Heart right ventricle (tissue), 16 donors: ENCODE measurements around the gene DUSP16. TPM values are rescaled to one million over a fixed set of nuclear protein-coding genes. Genes with fewer than 3 reads are reported as not detected.
"Not testable (repeated sequence)": the region's sequence is repeated elsewhere in the genome, so short reads cannot be mapped to it uniquely, and the experiment has no call there.

Experiments
- ATAC-seq, 8 donors: fragments of 200-7000 bp; cut with Tn5 transposase; one replicate each; pipeline ENCODE4 v1.9.1; 2020; ENCODE audit warnings: mild to moderate bottlenecking in 8 of 8, moderate library complexity in 8 of 8, moderate number of reproducible peaks in 1 of 8
- DNase-seq, 2 donors: peaks; one replicate each; pipeline ENCODE4 v3.0.0-alpha.2; 2020
- H3K27ac ChIP-seq, 10 donors: fragments of 200-600 bp; sonication (generic) in 2 of 10; one replicate each; pipeline versions ENCODE4 v1.5.0 to v1.8.0; 2020 to 2022; ENCODE audit warnings: mild to moderate bottlenecking in 3 of 10
- H3K27me3 ChIP-seq, 7 donors: fragments of 200-600 bp; one replicate each; pipeline ENCODE4 v1.8.0; 2021 to 2022; ENCODE audit warnings: mild to moderate bottlenecking in 2 of 7
- H3K36me3 ChIP-seq, 9 donors: fragments of 200-600 bp; sonication (generic) in 1 of 9; one replicate each; pipeline versions ENCODE4 v1.5.0 to v1.8.0; 2020 to 2022; ENCODE audit warnings: mild to moderate bottlenecking in 2 of 9
- H3K4me1 ChIP-seq, 9 donors: fragments of 200-600 bp; sonication (generic) in 1 of 9; one replicate each; pipeline versions ENCODE4 v1.5.0 to v1.8.0; 2020 to 2022; ENCODE audit warnings: mild to moderate bottlenecking in 4 of 9
- H3K4me3 ChIP-seq, 10 donors: fragments of 200-600 bp; sonication (generic) in 2 of 10; one replicate each; pipeline versions ENCODE4 v1.5.0 to v1.8.0; 2020 to 2022; ENCODE audit warnings: mild to moderate bottlenecking in 7 of 10, moderate library complexity in 2 of 10
- H3K9me3 ChIP-seq, 11 donors: fragments of 200-600 bp in 10 of 11; sonication (generic) in 2 of 11; one replicate each; pipeline versions ENCODE4 v1.5.0 to v1.8.0; 2013 to 2022; ENCODE audit warnings: mild to moderate bottlenecking in 2 of 11, control low read depth in 1 of 11, moderate library complexity in 1 of 11
- WGBS, 2 donors: extraction: QIAGEN DNeasy Blood & Tissue Kit; methylation state at CpG; one replicate each; pipeline ENCODE4 v1.1.7; 2013; ENCODE audit warnings: inconsistent platforms in 1 of 2; 5-methylcytosine and 5-hydroxymethylcytosine counted together
- intact Hi-C, 10 donors: fragments of 100-400 bp; cut with DNase I; formaldehyde crosslinking; loops; one replicate each; pipeline versions ENCODE4 v1.11.1 to v1.14.2; 2022
- polyA plus RNA-seq, 2 donors: library from polyadenylated mRNA; stranded (reverse); fragments of 200-250 nt; gene quantifications; one replicate each; pipeline ENCODE4 v1.2.3, GENCODE V29; 2013
- total RNA-seq, 10 donors: library from RNA; stranded (reverse); fragmentation: NEBNext Ultra II Directional in 3 of 10; extraction: Animal tissue kit (Norgen Biotek cat#: 25700) in 3 of 10; gene quantifications; one replicate each; pipeline versions ENCODE4 v1.2.1 to v1.2.4, GENCODE V29; 2021 to 2023
- TF ChIP-seq, protein P1 (sequence below), 9 donors: fragments of 200-600 bp; sonication (generic) in 2 of 9; IDR thresholded peaks; one replicate each; pipeline versions ENCODE4 v1.5.0 to v1.8.0; 2021 to 2022; ENCODE audit warnings: antibody characterized with exemption in 9 of 9, mild to moderate bottlenecking in 5 of 9, moderate library complexity in 1 of 9
- donor health status: Arrhythmogenic right ventricular cardiomyopathy.
- donor health status: ischemic (EF 13 %, LVEDD 7.1; RV severe dilation, severe dysfunction).
- donor health status: healthy with polysubstance abuse.
- donor health status: DM: no; HTN: yes; CAD: no.
- donor health status: DM: no; HTN: no; CAD: no.
- donor health status: ischemic (EF 25% LVEDD 6.9; RV normal size, moderate dysfunction).
- donor health status: ischemic (EF 25% LVEDD 5.7; RV mildly dilated, moderate dysfunction).
- donor health status: healthy.
- donor health status: DM: yes; HTN: yes; CAD: no.
- donor health status: Ischemic cardiomyopathy.
- donor health status: ischemic (EF 35%, LVEDD 5.7; RV mildly dilated, moderate dysfunction).
- donor health status: nonischemic (EF 11% LVEDD 7.7; RV severe dilation, severe dysfunction).
- donor health status: DM: yes; HTN: yes; CAD: no.
- donor health status: PGD.
- donor health status: ischemic (EF 29% LVEDD 5.4; RV normal size, mild dysfunction).
- donor health status: nonischemic (EF 23%, LVEDD 6.1; RV moderate dilation, normal function).

Gene DUSP16
- total and polyA plus RNA-seq, 12 donors = 2.6 to 21.7 (median 15.8) TPM

DNA sequence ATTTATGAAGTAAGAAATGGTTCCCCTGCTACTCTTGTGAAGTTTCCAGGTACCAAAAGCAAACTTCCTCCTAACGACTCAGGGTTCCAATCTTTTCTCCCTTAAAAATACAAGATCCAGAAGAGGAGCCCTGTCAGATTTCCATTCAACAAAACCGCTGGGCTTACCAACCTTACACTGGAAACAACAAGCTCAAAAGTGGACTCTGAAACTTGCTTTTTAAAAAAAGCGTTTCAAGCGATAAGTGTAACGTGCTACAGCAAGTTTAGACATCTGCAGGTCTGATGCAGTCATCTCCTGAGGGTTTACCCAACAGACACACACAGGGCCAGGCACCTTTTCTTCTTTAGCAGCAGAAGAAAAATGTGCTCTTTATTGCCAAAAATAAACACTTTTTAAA, 42.1 kb upstream of the DUSP16 start:
- WGBS, 2 donors = 82 to 83% methylated on average over 5 of the region's 5 CpGs
- H3K9me3 ChIP-seq = no peaks in the 10 kb centered on the region
- no peak overlapping the region for H3K4me3 ChIP-seq
- ATAC-seq = no peak
- intact Hi-C loops = no loop called here
- H3K36me3 ChIP-seq = no peaks in the 10 kb centered on the region
- no peak overlapping the region for H3K27ac ChIP-seq
- TF ChIP-seq, protein P1, sequence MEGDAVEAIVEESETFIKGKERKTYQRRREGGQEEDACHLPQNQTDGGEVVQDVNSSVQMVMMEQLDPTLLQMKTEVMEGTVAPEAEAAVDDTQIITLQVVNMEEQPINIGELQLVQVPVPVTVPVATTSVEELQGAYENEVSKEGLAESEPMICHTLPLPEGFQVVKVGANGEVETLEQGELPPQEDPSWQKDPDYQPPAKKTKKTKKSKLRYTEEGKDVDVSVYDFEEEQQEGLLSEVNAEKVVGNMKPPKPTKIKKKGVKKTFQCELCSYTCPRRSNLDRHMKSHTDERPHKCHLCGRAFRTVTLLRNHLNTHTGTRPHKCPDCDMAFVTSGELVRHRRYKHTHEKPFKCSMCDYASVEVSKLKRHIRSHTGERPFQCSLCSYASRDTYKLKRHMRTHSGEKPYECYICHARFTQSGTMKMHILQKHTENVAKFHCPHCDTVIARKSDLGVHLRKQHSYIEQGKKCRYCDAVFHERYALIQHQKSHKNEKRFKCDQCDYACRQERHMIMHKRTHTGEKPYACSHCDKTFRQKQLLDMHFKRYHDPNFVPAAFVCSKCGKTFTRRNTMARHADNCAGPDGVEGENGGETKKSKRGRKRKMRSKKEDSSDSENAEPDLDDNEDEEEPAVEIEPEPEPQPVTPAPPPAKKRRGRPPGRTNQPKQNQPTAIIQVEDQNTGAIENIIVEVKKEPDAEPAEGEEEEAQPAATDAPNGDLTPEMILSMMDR (IDR thresholded peaks at IDR 0.05) = no peak
- no peak for DNase-seq
- peaks cover 0 to 3% (median 0%) of the 10 kb centered on the region in 7 donors for H3K27me3 ChIP-seq
- H3K4me1 ChIP-seq = peaks cover 0 to 27% (median 0%) of the 10 kb centered on the region in 9 donors

DNA sequence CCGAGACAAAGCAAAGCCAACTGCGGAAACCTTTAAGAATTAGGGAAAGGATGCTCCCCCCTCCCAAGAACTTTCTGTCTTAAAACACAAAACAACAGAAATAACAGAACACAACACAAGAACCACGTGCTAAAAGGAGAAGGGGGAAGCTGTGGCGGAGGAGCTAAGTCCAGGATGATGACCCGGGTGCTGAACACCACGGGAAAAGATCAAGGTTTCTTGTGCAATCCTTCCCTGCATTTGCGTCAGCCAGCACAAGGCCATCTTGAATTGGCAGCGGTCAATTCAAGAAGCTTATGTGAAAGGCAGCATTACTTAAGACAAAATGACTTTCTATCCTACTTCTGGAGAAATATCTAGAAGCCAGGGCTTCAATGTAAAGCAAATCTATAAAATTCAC, 38.0 kb upstream of the DUSP16 start:
- H3K4me1 ChIP-seq = peaks cover 0 to 10% (median 0%) of the 10 kb centered on the region in 9 donors
- DNase-seq (peak in 1 of 2 donors; percentile 18), ATAC-seq (peak in 5 of 8 donors; percentile 25 to 81 (median 51))
- TF ChIP-seq, protein P1 (IDR thresholded peaks at IDR 0.05) = no peak
- no peak overlapping the region for H3K4me3 ChIP-seq
- intact Hi-C loops = no loop called here
- peaks cover 0 to 3% (median 0%) of the 10 kb centered on the region in 7 donors for H3K27me3 ChIP-seq
- peaks cover 0 to 4% (median 0%) of the 10 kb centered on the region in 11 donors for H3K9me3 ChIP-seq
- 75 to 79% methylated on average over 8 of the region's 8 CpGs for WGBS, 2 donors
- no peaks in the 10 kb centered on the region for H3K36me3 ChIP-seq
- H3K27ac ChIP-seq = peak overlapping the region in 1 of 10 donors; percentile 84

DNA sequence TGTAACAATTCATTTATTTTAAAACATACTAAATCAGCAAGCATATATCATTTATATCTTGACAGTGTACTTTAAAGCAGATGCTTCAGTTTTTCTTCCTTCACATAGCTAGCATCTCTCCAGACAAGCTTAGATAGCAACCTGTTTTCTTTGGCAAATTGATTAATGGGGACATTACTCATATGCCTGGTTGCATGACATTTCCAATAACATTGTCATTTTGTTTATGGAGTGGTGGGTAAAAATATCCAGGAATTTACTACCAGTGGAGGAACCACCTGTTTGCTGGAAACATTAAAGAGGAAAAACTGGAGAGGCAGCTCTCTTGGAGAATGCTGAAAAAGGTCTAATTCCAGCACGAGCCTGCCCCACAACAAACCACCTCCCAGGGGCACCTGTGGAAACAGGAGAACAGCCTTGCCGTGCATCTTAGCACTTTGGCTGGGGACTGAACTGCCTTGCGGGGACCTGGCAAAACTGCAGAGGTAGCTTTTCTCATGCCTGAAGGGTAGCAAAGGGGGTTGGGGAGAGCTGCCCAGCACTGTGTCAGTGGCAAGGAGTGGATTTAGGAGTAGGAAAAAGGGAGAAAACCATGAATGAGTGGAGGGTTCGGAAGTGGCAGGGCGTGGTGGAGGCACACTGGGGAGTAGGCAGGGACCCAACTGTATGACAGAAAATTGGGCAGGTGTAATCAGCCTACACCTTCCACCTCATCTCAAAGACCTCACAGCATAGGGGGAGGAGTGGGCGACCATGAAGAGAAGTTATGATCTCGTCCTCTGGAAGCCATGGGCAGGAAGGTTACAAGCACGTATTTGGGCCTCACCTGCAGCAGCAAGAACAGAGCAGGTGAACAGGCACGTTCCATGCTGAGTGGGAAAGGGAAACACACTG, 37.3 kb upstream of the DUSP16 start:
- Histone ChIP-seq H3K27me3 (peaks cover 0 to 3% (median 0%) of the 10 kb centered on the region in 7 donors), H3K27ac (peak overlapping the region in 1 of 10 donors; percentile 49), H3K36me3 (no peaks in the 10 kb centered on the region), H3K9me3 (peaks cover 0 to 4% (median 0%) of the 10 kb centered on the region in 11 donors), H3K4me1 (peaks cover 0 to 10% (median 0%) of the 10 kb centered on the region in 9 donors), H3K4me3 (no peak overlapping the region)
- DNase-seq (no peak), ATAC-seq (no peak)
- TF ChIP-seq, protein P1 (IDR thresholded peaks at IDR 0.05) = no peak
- WGBS, 2 donors = 71 to 76% methylated on average over 9 of the region's 9 CpGs
- intact Hi-C loops = no loop called here

DNA sequence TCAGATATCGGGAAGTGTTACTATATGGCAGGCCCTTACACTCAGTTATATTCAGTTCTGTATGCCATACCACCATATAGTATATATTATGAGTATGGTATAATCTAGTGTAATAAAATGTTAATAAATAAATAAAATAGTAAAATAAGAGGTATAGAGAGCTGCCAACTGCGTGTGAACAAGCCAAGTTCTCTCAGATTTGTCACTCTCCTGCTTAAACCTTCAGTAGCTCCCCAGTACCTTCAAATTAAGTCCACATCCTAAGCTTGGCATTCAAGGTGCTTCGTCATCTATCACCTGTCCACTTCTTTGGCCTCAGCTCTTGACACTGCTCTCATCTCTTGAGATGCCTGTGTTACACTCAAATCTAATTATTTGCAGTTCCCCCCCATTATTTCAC, 36.2 kb upstream of the DUSP16 start:
- TF ChIP-seq, protein P1 (IDR thresholded peaks at IDR 0.05) = no peak
- intact Hi-C loops = no loop called here
- Histone ChIP-seq H3K4me1 (peaks cover 0 to 10% (median 0%) of the 10 kb centered on the region in 9 donors), H3K36me3 (no peaks in the 10 kb centered on the region), H3K4me3 (no peak overlapping the region), H3K9me3 (peaks cover 0 to 4% (median 0%) of the 10 kb centered on the region in 11 donors), H3K27me3 (no peaks in the 10 kb centered on the region), H3K27ac (no peak overlapping the region)
- ATAC-seq = no peak
- no peak for DNase-seq
- 84 to 89% methylated on average over 3 of the region's 3 CpGs for WGBS, 2 donors

DNA sequence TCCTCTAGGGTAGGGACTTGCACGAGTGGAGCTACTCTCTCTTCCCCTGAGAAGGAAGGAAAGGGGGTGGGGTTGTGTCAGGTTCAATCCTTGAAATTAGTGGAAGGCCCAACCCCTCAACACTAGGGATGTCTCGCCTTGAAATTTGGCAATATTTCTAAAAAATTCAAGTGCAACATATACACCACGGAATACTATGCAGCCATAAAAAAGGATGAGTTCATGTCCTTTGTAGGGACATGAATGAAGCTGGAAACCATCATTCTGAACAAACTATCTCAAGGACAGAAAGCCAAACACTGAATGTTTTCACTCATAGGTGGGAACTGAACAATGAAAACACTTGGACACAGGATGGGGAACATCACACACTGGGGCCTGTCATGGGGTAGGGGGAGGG, 33.9 kb upstream of the DUSP16 start:
- ATAC-seq, DNase-seq, H3K4me1 ChIP-seq, H3K27me3 ChIP-seq, intact Hi-C loops, H3K27ac ChIP-seq, H3K36me3 ChIP-seq, H3K4me3 ChIP-seq, H3K9me3 ChIP-seq: not testable (repeated sequence)
- 81 to 83% methylated on average over 3 of the region's 3 CpGs for WGBS, 2 donors

DNA sequence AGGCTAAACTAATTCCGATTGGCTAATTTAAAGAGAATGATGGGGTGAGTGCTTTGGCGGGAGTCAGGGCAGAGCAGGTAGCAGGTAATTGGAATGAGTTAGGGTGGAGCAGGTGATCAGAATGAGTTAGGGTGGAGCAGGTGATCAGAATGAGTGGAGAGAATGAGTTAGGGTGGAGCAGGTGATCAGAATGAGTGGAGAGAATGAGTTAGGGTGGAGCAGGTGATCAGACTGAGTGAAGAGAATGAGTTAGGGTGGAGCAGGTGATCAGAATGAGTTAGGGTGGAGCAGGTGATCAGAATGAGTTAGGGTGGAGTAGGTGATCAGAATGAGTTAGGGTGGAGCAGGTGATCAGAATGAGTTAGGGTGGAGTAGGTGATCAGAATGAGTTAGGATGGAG, 33.3 kb upstream of the DUSP16 start:
- H3K9me3 ChIP-seq, ATAC-seq, H3K36me3 ChIP-seq, DNase-seq, intact Hi-C loops, H3K27me3 ChIP-seq, H3K4me3 ChIP-seq, H3K27ac ChIP-seq, H3K4me1 ChIP-seq: not testable (repeated sequence)
- 87 to 98% methylated on average over 2 of the region's 2 CpGs for WGBS, 2 donors
